ENCODE measurements around the gene LY6G6C.

LY6G6C gene

DNA sequence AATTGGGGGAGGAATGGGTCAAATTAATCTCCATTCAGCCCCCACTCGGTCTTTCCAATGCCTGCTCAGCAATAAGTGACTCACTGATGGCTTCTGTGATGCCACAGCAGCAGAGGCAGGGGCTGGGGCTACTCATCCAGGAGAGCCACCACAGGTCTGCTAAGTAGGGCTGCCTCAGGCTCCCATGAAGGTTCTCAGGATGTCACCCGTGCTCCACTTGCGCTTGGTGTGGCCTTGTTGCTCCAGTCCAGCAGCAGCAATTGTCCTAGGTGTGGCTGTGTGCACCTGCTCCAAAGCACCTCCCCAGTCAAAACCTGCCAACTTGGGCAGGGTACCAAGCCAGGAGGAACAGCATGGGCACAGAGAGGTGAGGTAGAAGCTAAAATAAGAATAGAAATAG lies 627 bp upstream of the LY6G6C start:
- Histone ChIP-seq H3K36me3 (ENCODE audit: control insufficient read depth in 1 of 2, insufficient read depth in 2 of 2, low read depth in 1 of 2, low read length in 2 of 2) (peaks cover 17 to 26% of the 10 kb centered on the region in 2 experiments), H3K23ac (ENCODE audit: low read length in 2 of 2) (no peak overlapping the region), H3K4me3 (ENCODE audit: insufficient read depth in 1 of 2, low read depth in 1 of 2, low read length in 2 of 2) (no peak overlapping the region), H2BK12ac (ENCODE audit: low read length in 2 of 2) (no peak overlapping the region), H2BK5ac (ENCODE audit: low read depth, low read length, poor library complexity, severe bottlenecking) (no peak overlapping the region), H3K27ac (ENCODE audit: low read length, poor library complexity, severe bottlenecking) (no peak overlapping the region), H3K4me1 (ENCODE audit: control insufficient read depth, insufficient read depth, low read depth, low read length) (no peaks in the 10 kb centered on the region), H2BK120ac (ENCODE audit: low read depth, low read length) (no peak overlapping the region), H3K4me2 (ENCODE audit: low read length, poor library complexity, severe bottlenecking) (no peak overlapping the region), H3K4ac (ENCODE audit: low read depth in 1 of 2, low read length in 2 of 2) (no peak overlapping the region), H3K9ac (ENCODE audit: low read length) (no peak overlapping the region), H2AK5ac (ENCODE audit: low read length, severe bottlenecking) (no peak overlapping the region), H3K27me3 (ENCODE audit: control insufficient read depth in 1 of 2, insufficient read depth in 1 of 2, low read length in 2 of 2) (peaks cover 0 to 10% of the 10 kb centered on the region in 2 experiments), H3K79me1 (replicated peaks; ENCODE audit: low read length, poor library complexity, severe bottlenecking) (peaks cover under 1% of the 10 kb centered on the region), H3K18ac (ENCODE audit: low read depth in 1 of 2, low read length in 2 of 2) (no peak overlapping the region), H2AFZ (ENCODE audit: low read depth, low read length) (no peak overlapping the region), H4K91ac (ENCODE audit: low read length) (no peak overlapping the region), H2BK15ac (ENCODE audit: low read depth, poor library complexity, severe bottlenecking) (no peak overlapping the region), H4K8ac (ENCODE audit: low read length) (no peak overlapping the region), H3K9me3 (ENCODE audit: control insufficient read depth, low read length) (no peaks in the 10 kb centered on the region), H3K14ac (ENCODE audit: low read length in 2 of 2) (no peak overlapping the region)
- 92% methylated on average over 3 of the region's 3 CpGs for WGBS
- no peak for DNase-seq

DNA sequence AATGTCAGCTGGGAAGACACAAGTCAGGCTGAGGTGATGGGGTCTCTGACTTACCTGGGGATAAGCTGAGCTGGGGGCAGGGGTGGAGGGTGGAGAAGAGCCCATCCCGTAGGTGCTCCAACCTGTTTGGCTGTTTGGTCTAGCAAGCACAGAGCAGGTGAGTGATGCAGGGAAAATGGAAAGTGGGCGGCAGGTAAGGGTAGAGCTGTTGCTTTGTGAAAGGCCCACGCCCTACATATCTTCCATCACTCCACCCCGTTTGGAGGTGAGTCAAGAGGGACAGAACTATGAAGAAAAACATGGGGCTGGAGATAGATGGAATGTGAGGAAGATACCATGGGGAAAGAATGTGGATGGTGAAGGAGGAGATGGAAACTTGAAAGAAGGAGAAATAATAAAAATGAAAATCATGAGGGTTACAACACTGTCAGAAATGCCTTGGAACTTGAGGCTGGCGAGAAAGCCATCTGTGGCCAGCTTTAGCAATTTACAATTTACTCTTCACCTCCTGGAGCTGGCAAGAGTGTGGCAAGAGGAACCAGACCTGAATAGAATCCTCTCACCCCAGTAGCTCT lies 1.3 kb downstream of the LY6G6C start:
- Histone ChIP-seq H3K79me1 (replicated peaks; ENCODE audit: low read length, poor library complexity, severe bottlenecking) (no peaks in the 10 kb centered on the region), H2AFZ (ENCODE audit: low read depth, low read length) (no peak overlapping the region), H2BK12ac (ENCODE audit: low read length in 2 of 2) (no peak overlapping the region), H3K23ac (ENCODE audit: low read length in 2 of 2) (no peak overlapping the region), H3K4ac (ENCODE audit: low read depth in 1 of 2, low read length in 2 of 2) (no peak overlapping the region), H3K9ac (ENCODE audit: low read length) (no peak overlapping the region), H2AK5ac (ENCODE audit: low read length, severe bottlenecking) (no peak overlapping the region), H2BK15ac (ENCODE audit: low read depth, poor library complexity, severe bottlenecking) (no peak overlapping the region), H3K14ac (ENCODE audit: low read length in 2 of 2) (peak overlapping the region in 1 of 2 experiments; percentile 11), H2BK120ac (ENCODE audit: low read depth, low read length) (no peak overlapping the region), H4K91ac (ENCODE audit: low read length) (no peak overlapping the region), H3K27me3 (ENCODE audit: control insufficient read depth in 1 of 2, insufficient read depth in 1 of 2, low read length in 2 of 2) (peaks cover 0 to 13% of the 10 kb centered on the region in 2 experiments), H2BK5ac (ENCODE audit: low read depth, low read length, poor library complexity, severe bottlenecking) (no peak overlapping the region), H3K4me3 (ENCODE audit: insufficient read depth in 1 of 2, low read depth in 1 of 2, low read length in 2 of 2) (no peak overlapping the region), H3K4me1 (ENCODE audit: control insufficient read depth, insufficient read depth, low read depth, low read length) (no peaks in the 10 kb centered on the region), H3K9me3 (ENCODE audit: control insufficient read depth, low read length) (no peaks in the 10 kb centered on the region), H3K27ac (ENCODE audit: low read length, poor library complexity, severe bottlenecking) (no peak overlapping the region), H3K36me3 (ENCODE audit: control insufficient read depth in 1 of 2, insufficient read depth in 2 of 2, low read depth in 1 of 2, low read length in 2 of 2) (peaks cover 0 to 15% of the 10 kb centered on the region in 2 experiments), H3K18ac (ENCODE audit: low read depth in 1 of 2, low read length in 2 of 2) (no peak overlapping the region), H3K4me2 (ENCODE audit: low read length, poor library complexity, severe bottlenecking) (no peak overlapping the region), H4K8ac (ENCODE audit: low read length) (no peak overlapping the region)
- no peak for DNase-seq
- WGBS: 95% methylated on average over 5 of the region's 5 CpGs

DNA sequence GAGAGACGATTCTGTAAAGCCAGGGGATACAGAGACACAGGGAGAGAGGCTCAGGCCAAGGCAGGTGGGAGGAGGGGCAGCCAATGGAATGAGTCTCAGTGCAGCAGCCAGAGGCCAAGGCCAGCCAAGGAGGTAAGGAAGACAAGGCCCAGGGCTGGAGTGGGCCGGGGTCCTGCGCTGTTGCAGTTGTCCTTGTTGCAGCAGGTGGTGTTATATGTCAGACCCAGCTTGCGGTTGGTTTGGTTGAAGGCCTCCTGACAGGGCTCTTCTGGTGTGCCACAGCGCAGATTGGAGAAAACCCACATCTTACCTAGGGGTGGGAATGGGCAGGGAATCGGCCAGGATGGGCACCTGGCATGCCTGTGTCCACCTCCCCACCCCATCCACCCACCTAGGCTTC lies 2.5 kb downstream of the LY6G6C start:
- Histone ChIP-seq H3K23ac (ENCODE audit: low read length in 2 of 2) (no peak overlapping the region), H3K36me3 (ENCODE audit: control insufficient read depth in 1 of 2, insufficient read depth in 2 of 2, low read depth in 1 of 2, low read length in 2 of 2) (peaks cover 0 to 6% of the 10 kb centered on the region in 2 experiments), H3K79me1 (replicated peaks; ENCODE audit: low read length, poor library complexity, severe bottlenecking) (no peaks in the 10 kb centered on the region), H3K27ac (ENCODE audit: low read length, poor library complexity, severe bottlenecking) (no peak overlapping the region), H3K9ac (ENCODE audit: low read length) (no peak overlapping the region), H3K4me3 (ENCODE audit: insufficient read depth in 1 of 2, low read depth in 1 of 2, low read length in 2 of 2) (no peak overlapping the region), H2BK15ac (ENCODE audit: low read depth, poor library complexity, severe bottlenecking) (no peak overlapping the region), H3K4me2 (ENCODE audit: low read length, poor library complexity, severe bottlenecking) (no peak overlapping the region), H3K4me1 (ENCODE audit: control insufficient read depth, insufficient read depth, low read depth, low read length) (no peaks in the 10 kb centered on the region), H2BK120ac (ENCODE audit: low read depth, low read length) (no peak overlapping the region), H3K9me3 (ENCODE audit: control insufficient read depth, low read length) (no peaks in the 10 kb centered on the region), H3K4ac (ENCODE audit: low read depth in 1 of 2, low read length in 2 of 2) (no peak overlapping the region), H4K8ac (ENCODE audit: low read length) (no peak overlapping the region), H2AK5ac (ENCODE audit: low read length, severe bottlenecking) (no peak overlapping the region), H3K18ac (ENCODE audit: low read depth in 1 of 2, low read length in 2 of 2) (no peak overlapping the region), H2AFZ (ENCODE audit: low read depth, low read length) (no peak overlapping the region), H3K14ac (ENCODE audit: low read length in 2 of 2) (no peak overlapping the region), H4K91ac (ENCODE audit: low read length) (no peak overlapping the region), H2BK12ac (ENCODE audit: low read length in 2 of 2) (no peak overlapping the region), H2BK5ac (ENCODE audit: low read depth, low read length, poor library complexity, severe bottlenecking) (no peak overlapping the region), H3K27me3 (ENCODE audit: control insufficient read depth in 1 of 2, insufficient read depth in 1 of 2, low read length in 2 of 2) (peaks cover 6 to 21% of the 10 kb centered on the region in 2 experiments)
- WGBS: 79% methylated on average over 5 of the region's 6 CpGs
- no peak for DNase-seq

DNA sequence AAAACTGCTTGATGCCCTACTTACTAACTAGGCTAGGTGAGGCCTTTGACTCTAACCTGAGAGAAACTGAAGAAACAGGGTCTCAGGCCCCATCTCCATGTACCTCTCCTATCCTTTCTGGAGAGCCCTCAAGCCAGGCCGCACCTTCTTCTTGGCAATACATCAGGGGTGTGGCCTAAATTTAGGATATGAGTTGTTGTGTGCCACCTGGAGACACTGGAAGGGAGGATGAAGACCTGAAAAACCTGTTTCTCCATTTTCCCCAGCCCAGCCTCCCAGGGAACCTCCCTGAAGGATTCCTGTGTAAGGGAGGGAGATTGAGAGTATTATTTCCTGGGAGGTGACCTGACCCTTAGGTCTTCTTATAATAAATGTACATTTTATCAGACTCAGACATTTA lies 3.3 kb downstream of the LY6G6C start:
- no peaks in the 10 kb centered on the region for H3K9me3 ChIP-seq (ENCODE audit: control insufficient read depth, low read length)
- no peaks in the 10 kb centered on the region for H3K36me3 ChIP-seq (ENCODE audit: control insufficient read depth in 1 of 2, insufficient read depth in 2 of 2, low read depth in 1 of 2, low read length in 2 of 2)
- no peak overlapping the region for H3K4me3 ChIP-seq (ENCODE audit: insufficient read depth in 1 of 2, low read depth in 1 of 2, low read length in 2 of 2)

More for the DNA sequence above, 3.3 kb downstream of the LY6G6C start:
- Histone ChIP-seq H4K91ac (ENCODE audit: low read length) (peak overlapping the region; percentile 16), H3K14ac (ENCODE audit: low read length in 2 of 2) (no peak overlapping the region), H2AFZ (ENCODE audit: low read depth, low read length) (no peak overlapping the region), H2BK120ac (ENCODE audit: low read depth, low read length) (no peak overlapping the region), H3K27ac (ENCODE audit: low read length, poor library complexity, severe bottlenecking) (no peak overlapping the region), H3K9ac (ENCODE audit: low read length) (no peak overlapping the region), H2BK12ac (ENCODE audit: low read length in 2 of 2) (peak overlapping the region in 1 of 2 experiments; percentile 7), H3K79me1 (replicated peaks; ENCODE audit: low read length, poor library complexity, severe bottlenecking) (no peaks in the 10 kb centered on the region), H3K4ac (ENCODE audit: low read depth in 1 of 2, low read length in 2 of 2) (no peak overlapping the region), H2BK5ac (ENCODE audit: low read depth, low read length, poor library complexity, severe bottlenecking) (no peak overlapping the region), H2BK15ac (ENCODE audit: low read depth, poor library complexity, severe bottlenecking) (no peak overlapping the region), H3K4me2 (ENCODE audit: low read length, poor library complexity, severe bottlenecking) (no peak overlapping the region), H2AK5ac (ENCODE audit: low read length, severe bottlenecking) (no peak overlapping the region), H4K8ac (ENCODE audit: low read length) (no peak overlapping the region), H3K4me1 (ENCODE audit: control insufficient read depth, insufficient read depth, low read depth, low read length) (peaks cover 4% of the 10 kb centered on the region), H3K27me3 (ENCODE audit: control insufficient read depth in 1 of 2, insufficient read depth in 1 of 2, low read length in 2 of 2) (peaks cover 10 to 29% of the 10 kb centered on the region in 2 experiments), H3K23ac (ENCODE audit: low read length in 2 of 2) (no peak overlapping the region), H3K18ac (ENCODE audit: low read depth in 1 of 2, low read length in 2 of 2) (no peak overlapping the region)
- DNase-seq: no peak
- WGBS: 100% methylated on average over 1 of the region's 1 CpG
